WTC11 (cell line): ENCODE data around the gene PAN3.

ENCODE experiments used
- CREB1 ChIP-seq: sonication (generic); formaldehyde crosslinking; IDR thresholded peaks from 2 replicates; pipeline ENCODE4 v1.8.0; 2023; ENCODE audit warnings: mild to moderate bottlenecking, missing genetic modification reagents
- CREM ChIP-seq: sonication (generic); formaldehyde crosslinking; IDR thresholded peaks from 2 replicates; pipeline ENCODE4 v1.8.1; 2022; ENCODE audit warnings: mild to moderate bottlenecking, missing genetic modification reagents, moderate library complexity
- FOXJ3 ChIP-seq: sonication (generic); formaldehyde crosslinking; IDR thresholded peaks from 2 replicates; pipeline ENCODE4 v1.9.0; 2021; ENCODE audit warnings: missing genetic modification reagents, mild to moderate bottlenecking, borderline replicate concordance
- GABPB1 ChIP-seq: sonication (generic); formaldehyde crosslinking; IDR thresholded peaks from 2 replicates; pipeline ENCODE4 v1.8.1; 2023; ENCODE audit warnings: mild to moderate bottlenecking, missing genetic modification reagents
- ZBTB21 ChIP-seq: sonication (generic); formaldehyde crosslinking; IDR thresholded peaks from 2 replicates; pipeline ENCODE4 v1.8.1; 2023; ENCODE audit warnings: mild to moderate bottlenecking, missing genetic modification reagents, borderline replicate concordance
- TF ChIP-seq, protein P1 (sequence below): fragments of 200-600 bp; IDR thresholded peaks from 2 replicates; pipeline ENCODE4 v1.8.0; 2022; ENCODE audit warnings: antibody characterized with exemption
- TF ChIP-seq, protein P2 (sequence below): sonication (generic); formaldehyde crosslinking; IDR thresholded peaks from 2 replicates; pipeline ENCODE4 v1.8.1; 2022; ENCODE audit warnings: low read depth, missing genetic modification reagents, borderline replicate concordance

DNA sequence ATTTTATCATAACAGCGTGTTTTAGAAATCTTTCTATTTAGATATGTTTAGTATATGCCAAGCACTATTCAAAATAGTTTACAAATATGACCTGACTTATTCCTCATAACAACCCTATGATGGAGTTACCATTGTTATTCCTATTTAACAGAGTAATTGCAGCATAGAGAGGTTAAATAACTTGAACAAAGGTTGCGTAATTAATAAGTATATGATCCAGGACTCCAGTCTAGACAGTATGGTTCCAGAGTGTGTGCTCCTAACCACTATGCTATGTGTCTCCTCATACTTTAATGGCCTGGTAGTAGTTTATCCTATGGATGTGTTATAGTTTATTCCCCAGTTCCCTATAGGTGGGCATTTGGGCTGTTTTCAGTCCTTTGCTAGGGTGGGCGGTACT is 145.3 kb downstream of the PAN3 start:
- TF ChIP-seq, protein P1, sequence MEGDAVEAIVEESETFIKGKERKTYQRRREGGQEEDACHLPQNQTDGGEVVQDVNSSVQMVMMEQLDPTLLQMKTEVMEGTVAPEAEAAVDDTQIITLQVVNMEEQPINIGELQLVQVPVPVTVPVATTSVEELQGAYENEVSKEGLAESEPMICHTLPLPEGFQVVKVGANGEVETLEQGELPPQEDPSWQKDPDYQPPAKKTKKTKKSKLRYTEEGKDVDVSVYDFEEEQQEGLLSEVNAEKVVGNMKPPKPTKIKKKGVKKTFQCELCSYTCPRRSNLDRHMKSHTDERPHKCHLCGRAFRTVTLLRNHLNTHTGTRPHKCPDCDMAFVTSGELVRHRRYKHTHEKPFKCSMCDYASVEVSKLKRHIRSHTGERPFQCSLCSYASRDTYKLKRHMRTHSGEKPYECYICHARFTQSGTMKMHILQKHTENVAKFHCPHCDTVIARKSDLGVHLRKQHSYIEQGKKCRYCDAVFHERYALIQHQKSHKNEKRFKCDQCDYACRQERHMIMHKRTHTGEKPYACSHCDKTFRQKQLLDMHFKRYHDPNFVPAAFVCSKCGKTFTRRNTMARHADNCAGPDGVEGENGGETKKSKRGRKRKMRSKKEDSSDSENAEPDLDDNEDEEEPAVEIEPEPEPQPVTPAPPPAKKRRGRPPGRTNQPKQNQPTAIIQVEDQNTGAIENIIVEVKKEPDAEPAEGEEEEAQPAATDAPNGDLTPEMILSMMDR, result no peak
- TF ChIP-seq, protein P2, sequence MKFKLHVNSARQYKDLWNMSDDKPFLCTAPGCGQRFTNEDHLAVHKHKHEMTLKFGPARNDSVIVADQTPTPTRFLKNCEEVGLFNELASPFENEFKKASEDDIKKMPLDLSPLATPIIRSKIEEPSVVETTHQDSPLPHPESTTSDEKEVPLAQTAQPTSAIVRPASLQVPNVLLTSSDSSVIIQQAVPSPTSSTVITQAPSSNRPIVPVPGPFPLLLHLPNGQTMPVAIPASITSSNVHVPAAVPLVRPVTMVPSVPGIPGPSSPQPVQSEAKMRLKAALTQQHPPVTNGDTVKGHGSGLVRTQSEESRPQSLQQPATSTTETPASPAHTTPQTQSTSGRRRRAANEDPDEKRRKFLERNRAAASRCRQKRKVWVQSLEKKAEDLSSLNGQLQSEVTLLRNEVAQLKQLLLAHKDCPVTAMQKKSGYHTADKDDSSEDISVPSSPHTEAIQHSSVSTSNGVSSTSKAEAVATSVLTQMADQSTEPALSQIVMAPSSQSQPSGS (CRISPR knock-in tag), result no peak
- TF ChIP-seq CREM (CRISPR knock-in tag), result no peak
- no peak for TF ChIP-seq ZBTB21 (CRISPR knock-in tag)
- no peak for TF ChIP-seq FOXJ3 (CRISPR knock-in tag)
- no peak for TF ChIP-seq CREB1 (CRISPR knock-in tag)
- TF ChIP-seq GABPB1 (CRISPR knock-in tag), result no peak
